Measurements from ENCODE around the gene ANO2. TPM values are rescaled to one million over a fixed set of nuclear protein-coding genes. Genes with fewer than 3 reads are reported as not detected.

The ANO2 gene
- total and polyA plus RNA-seq, 2 donors (not counting 3 experiments of a cell fraction or from before 2014, with no cell fraction given): 15.4 to 65.0 TPM

DNA sequence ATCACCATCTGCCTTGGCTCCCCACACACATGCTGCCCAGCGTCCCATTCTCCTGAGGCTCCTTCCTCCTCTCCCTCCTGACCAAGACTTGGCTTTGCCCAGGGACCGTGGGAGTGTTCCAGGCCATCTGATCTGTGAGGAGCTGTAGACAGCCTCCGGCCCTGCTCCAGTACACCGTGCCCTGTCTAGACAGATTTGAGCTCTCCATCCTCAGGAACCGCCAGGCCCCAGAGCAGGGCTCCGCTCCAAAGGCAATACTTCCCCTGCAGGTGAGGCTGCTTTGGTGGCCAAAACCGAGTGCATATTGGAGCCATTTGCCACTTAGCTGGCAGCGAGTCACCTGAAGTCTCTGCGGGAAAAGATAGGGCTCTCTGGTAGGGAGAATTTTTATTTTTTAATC lies 147.4 kb downstream of the ANO2 start:
- no TSS peak for BruUV-seq (replicated peaks)
- H3K27ac ChIP-seq (ENCODE audit: insufficient read depth, low read depth, low read length): no peak overlapping the region
- no peak for DNase-seq (ENCODE audit: low read depth, low spot score)
- FAIRE-seq: no peak
- POLR2A ChIA-PET: no interaction called here
- no peaks in the 10 kb centered on the region for H3K27me3 ChIP-seq (ENCODE audit: control insufficient read depth in 2 of 2, insufficient read depth in 2 of 2, low read length in 2 of 2)
- no peak overlapping the region for H3K9ac ChIP-seq (replicated peaks; ENCODE audit: extremely low read depth, insufficient read depth, low read length)
- intact Hi-C loops (cut with micrococcal nuclease): no loop called here
- H3K4me2 ChIP-seq (ENCODE audit: insufficient read depth, low read length): no peak overlapping the region
- no peak overlapping the region for H2AFZ ChIP-seq (ENCODE audit: low read depth, low read length)
- no peaks in the 10 kb centered on the region for H3K79me2 ChIP-seq (ENCODE audit: control insufficient read depth, insufficient read depth, low read length)
- H4K20me1 ChIP-seq (replicated peaks; ENCODE audit: control insufficient read depth, extremely low read depth, insufficient read depth, low read length): no peaks in the 10 kb centered on the region
- no peak for TF ChIP-seq POLR2AphosphoS5 (IDR thresholded peaks at IDR 0.05; ENCODE audit: insufficient read depth, low read depth, low read length)
- TF ChIP-seq, protein P1, sequence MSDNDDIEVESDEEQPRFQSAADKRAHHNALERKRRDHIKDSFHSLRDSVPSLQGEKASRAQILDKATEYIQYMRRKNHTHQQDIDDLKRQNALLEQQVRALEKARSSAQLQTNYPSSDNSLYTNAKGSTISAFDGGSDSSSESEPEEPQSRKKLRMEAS (IDR thresholded peaks at IDR 0.05; ENCODE audit: insufficient read depth, insufficient read length): no peak
- no peak for TF ChIP-seq MYC (IDR thresholded peaks at IDR 0.05; ENCODE audit: low read depth, low read length)
- no peak for TF ChIP-seq FOS (IDR thresholded peaks at IDR 0.05; ENCODE audit: borderline replicate concordance, insufficient read depth, low read length)
- TF ChIP-seq CTCF (IDR thresholded peaks at IDR 0.05; ENCODE audit: extremely low read depth in 1 of 2, insufficient read depth in 1 of 2, low read depth in 1 of 2, low read length in 2 of 2): no peak
- TF ChIP-seq POLR2A (IDR thresholded peaks at IDR 0.05; ENCODE audit: low read depth, low read length): no peak
- no peak for TF ChIP-seq GATA2 (IDR thresholded peaks at IDR 0.05; ENCODE audit: insufficient read depth, insufficient read length, low read depth, low read length)
- TF ChIP-seq EZH2 (IDR thresholded peaks at IDR 0.05; ENCODE audit: borderline replicate concordance, low read depth, low read length, severe bottlenecking): no peak
- no peak for TF ChIP-seq JUN (IDR thresholded peaks at IDR 0.05; ENCODE audit: borderline replicate concordance, insufficient read depth, insufficient read length, low read depth)
- CTCF ChIA-PET: interaction anchor here (1.3 to 1.6 kb wide), 2 partner anchors 53 to 369 kb away, joined by 3 to 10 read pairs; no protein-coding TSS in a partner anchor
- H3K36me3 ChIP-seq (ENCODE audit: control insufficient read depth in 2 of 2, extremely low read depth in 1 of 2, insufficient read depth in 2 of 2, low read length in 2 of 2): peaks cover 12 to 62% of the 10 kb centered on the region in 2 experiments
- H3K9me3 ChIP-seq (replicated peaks; ENCODE audit: control insufficient read depth, insufficient read depth, low read length): no peaks in the 10 kb centered on the region
- H3K4me3 ChIP-seq (replicated peaks in 1 of 3; ENCODE audit: insufficient read depth in 1 of 3, low read depth in 1 of 3, low read length in 3 of 3): no peak overlapping the region
- H3K9me1 ChIP-seq (replicated peaks; ENCODE audit: control insufficient read depth, extremely low read depth, insufficient read depth, low read length): no peaks in the 10 kb centered on the region
- H3K4me1 ChIP-seq (ENCODE audit: control insufficient read depth, extremely low read depth, insufficient read depth, low read length): no peaks in the 10 kb centered on the region
- dilution Hi-C loops (cut with MboI; ENCODE audit: extremely low pct_ligation_motif_present, low sequenced_read_pairs): no loop called here
